NCI-H2029 (cell line): ENCODE results near the gene RPS6KA4.
A peak's percentile ranks its signal among the peaks of the same experiment; 100 is the strongest.

Experiments used
- DNase-seq: peaks from one replicate; lab custom pipeline; 2025; lab: John Stamatoyannopoulos, UW

Gene RPS6KA4

GRCh38 chr11:64327375-64327774 is 31.6 kb upstream of the RPS6KA4 start:
- DNase-seq, result no peak

GRCh38 chr11:64327993-64328392 is 31.0 kb upstream of the RPS6KA4 start:
- DNase-seq, result no peak

DNA sequence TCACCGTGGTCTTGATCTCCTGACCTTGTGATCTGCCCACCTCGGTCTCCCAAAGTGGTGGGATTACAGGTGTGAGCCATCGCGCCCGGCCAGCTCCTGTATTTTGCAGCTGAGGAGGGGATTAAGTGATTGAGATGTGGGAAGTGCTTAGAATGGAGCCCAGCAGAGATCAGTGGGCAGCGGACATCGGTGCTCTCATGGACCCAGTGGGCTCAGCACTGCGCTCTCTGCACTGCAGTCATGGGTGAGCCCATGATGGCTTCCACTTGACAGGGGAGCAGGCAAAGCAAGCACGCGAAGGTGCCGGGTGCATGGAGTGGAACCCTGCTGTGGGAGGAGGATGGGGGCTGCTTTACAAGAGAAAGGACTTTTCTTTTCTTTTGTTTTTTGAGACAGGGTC is 28.1 kb upstream of the RPS6KA4 start:
- DNase-seq, result no peak

DNA sequence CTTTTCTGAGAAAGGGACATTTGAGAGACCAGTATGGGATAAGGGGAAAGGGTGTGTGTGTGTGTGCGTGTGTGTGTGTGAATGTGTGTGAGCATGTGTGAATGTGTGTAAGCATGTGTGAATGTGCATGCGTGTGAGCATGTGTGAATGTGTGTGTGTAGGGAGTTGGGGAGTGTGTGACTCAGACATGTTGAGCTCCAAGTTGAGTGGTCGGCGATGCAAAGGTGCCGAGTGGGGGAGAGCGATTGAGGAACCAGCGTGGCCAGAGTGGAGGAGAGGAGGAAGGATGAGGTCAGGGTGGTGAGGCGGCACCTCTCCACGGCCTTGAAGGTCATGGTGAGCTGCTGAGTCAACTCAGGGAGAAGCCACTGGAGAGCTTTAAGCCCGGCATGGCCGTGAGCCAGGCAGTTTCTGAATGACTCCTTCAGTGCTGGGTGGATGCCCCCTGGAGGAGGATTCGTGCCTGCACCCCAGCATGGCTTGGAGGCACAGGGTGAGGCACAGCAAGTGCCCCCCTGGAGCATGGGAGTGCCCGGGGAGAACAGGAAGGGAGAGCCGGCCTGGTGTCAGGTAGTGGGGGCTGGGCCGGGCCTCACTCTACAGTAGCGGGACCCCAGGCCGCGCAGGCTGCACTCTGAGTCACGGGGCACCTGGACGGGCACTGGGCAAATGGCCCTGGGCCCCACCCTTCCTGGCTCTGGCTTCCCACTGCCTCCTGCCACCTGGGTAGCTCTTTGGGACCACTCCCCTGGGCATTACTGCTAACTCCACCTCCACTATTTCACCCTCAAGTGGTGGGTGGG is 27.2 kb upstream of the RPS6KA4 start:
- peak; percentile 82 for DNase-seq

DNA sequence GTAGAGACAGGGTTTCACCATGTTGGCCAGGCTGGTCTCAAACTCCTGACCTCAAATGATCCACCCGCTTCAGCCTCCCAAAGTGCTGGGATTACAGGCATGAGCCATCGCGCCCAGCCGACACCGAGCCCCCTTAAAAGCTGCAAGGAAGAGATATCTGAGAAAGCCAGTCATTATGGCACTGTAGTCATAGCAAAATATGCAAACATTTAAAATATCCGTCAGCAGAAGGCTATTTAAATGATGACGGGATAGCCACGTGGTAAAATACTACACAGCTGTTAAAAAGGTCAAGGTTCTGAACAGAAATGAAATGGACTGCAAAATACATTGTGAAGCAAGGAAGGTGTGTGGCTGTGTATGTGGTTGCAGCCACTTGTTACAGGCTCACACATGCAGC is 25.4 kb upstream of the RPS6KA4 start:
- no peak for DNase-seq

DNA sequence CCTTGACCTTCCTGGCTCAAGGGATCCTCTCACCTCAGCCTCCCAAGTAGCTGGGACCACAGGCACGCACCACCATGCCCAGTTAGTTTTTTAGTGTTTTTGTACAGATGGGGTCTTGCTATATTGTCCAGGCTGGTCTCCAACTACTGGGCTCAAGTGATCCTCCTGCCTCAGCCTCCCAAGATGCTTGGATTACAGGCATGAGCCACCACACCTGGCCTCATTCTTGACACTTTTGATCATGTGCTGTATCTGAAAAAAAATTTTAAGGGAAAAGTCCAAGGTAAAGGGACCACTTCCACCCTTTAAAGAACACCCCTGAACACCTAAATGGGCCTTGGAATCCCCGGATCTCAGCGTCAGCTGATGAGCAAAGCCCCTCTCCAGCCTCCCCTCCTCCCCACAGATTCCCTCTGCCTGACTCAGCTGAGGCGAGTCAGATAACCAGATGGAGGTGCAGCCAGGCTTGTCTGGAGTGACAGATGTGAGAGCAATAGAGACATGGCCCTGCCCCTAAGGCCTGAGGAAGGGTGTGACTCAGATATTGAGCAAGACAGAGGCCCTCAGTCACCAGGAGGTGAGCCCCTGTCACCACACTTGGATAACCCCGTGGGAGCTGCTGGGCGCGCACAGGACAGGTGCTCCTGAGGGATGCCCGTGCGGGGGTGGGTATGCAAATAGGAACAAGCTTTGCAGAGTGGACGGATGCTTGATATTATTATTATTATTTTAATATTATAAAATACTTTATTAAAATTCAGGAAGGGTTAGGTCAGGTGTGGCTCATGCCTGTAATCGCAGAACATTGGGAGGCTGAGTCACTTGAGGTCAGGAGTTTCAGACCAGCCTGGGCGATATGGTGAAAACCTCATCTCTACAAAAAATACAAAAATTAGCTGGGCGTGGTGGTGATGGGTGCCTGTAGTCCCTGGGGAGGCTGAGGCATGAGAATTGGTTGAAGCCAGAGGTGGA is 23.9 kb upstream of the RPS6KA4 start:
- DNase-seq, result peak; percentile 62

- DNase-seq, result no peak
Measured at GRCh38 chr11:64337538-64338249, 21.3 kb upstream of the RPS6KA4 start.

- no peak for DNase-seq
Measured at GRCh38 chr11:64338716-64339115, 20.2 kb upstream of the RPS6KA4 start.

DNA sequence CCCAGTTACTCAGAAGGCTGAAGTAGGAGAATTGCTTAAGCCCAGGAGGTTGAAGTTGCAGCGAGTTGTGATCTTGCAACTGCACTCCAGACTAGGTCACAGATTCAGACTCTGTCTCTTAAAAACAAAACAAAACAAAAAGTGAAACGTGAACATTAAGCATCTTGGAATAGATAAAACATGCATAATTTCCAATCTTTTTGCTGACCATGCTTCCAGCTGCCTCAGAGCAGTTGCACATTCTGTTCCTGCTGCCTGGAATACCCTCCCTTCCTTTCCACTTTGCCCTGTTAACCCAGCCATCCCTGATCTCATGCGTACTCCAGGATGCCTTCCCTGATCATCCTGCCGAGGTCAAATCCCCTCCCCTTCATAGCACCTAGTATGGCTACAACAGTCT is 19.7 kb upstream of the RPS6KA4 start:
- no peak for DNase-seq

- DNase-seq, result no peak
Measured at GRCh38 chr11:64339754-64340408, 19.1 kb upstream of the RPS6KA4 start, which contains the start of gene CCDC88B. Gene CCDC88B (plus strand): TSS chr11:64340204. CDS start chr11:64340267, 63 bp downstream.

DNA sequence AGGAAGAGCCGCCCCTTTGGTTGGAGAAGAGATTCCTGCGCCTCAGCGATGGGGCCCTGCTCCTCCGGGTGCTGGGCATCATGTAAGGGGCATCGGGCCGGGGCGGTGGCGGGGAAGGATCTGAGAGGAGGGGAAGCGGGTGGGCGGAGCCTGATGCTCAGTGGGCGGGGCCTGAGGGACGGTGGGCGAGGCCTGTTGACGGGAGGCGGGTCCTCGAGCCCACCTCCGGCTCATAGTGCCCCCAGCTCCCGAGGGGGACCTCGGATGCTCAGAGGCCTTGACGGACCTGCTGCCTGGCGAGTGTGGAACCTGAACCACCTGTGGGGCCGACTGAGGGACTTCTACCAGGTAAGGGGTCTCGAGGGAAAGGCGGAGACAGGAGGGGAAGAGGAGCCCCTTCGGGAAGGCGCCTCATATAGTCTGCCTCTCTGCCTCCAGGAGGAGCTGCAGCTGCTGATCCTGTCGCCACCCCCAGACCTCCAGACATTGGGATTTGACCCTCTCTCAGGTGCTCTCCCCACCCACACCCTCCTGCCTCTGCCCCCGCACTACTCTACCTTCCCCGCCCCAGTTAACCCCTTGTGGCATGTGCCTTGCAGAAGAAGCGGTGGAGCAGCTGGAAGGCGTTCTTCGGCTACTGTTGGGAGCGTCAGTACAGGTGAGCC is 18.2 kb upstream of the RPS6KA4 start:
- no peak for DNase-seq

- DNase-seq, result no peak
Measured at GRCh38 chr11:64341429-64341828, 17.5 kb upstream of the RPS6KA4 start.

DNA sequence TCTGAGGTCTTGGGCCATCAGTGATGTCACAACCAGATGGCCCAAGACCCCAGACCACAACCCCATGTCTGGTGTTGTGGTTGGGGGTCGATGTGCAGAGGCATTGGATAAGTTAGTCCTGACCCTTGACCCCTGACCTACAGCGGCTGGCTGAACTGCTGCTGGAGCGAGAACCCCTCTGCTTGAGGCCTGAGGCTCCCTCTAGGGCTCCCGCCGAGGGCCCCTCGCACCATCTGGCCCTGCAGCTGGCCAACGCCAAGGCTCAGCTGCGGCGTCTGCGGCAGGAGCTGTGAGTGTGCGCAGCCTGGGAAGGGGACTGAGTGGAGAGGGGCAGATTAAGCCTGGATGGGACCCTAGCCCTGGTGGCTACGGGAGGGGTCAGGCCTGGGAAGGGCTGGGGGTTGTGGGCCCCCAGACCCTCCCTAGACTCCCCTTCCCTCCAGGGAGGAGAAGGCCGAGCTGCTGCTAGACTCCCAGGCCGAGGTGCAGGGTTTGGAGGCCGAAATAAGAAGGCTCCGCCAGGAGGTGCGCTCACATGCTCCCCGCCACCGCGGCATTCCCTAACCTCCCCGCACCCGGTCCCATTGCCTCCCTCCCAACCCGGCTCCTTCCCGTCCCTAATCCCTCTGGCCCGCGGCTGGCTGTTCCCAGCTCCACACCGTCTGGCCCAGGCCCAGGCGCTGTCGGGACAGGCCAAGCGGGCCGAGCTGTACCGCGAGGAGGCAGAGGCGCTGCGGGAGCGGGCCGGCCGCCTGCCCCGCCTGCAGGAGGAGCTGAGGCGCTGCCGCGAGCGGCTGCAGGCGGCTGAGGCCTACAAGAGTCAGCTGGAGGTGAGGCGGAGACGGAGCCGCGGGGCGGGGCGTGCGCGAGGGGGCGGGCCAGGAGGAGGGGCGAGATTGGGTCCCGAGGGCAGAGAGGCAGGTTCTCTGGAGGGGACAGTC is 16.8 kb upstream of the RPS6KA4 start:
- DNase-seq, result peak; percentile 81

DNA sequence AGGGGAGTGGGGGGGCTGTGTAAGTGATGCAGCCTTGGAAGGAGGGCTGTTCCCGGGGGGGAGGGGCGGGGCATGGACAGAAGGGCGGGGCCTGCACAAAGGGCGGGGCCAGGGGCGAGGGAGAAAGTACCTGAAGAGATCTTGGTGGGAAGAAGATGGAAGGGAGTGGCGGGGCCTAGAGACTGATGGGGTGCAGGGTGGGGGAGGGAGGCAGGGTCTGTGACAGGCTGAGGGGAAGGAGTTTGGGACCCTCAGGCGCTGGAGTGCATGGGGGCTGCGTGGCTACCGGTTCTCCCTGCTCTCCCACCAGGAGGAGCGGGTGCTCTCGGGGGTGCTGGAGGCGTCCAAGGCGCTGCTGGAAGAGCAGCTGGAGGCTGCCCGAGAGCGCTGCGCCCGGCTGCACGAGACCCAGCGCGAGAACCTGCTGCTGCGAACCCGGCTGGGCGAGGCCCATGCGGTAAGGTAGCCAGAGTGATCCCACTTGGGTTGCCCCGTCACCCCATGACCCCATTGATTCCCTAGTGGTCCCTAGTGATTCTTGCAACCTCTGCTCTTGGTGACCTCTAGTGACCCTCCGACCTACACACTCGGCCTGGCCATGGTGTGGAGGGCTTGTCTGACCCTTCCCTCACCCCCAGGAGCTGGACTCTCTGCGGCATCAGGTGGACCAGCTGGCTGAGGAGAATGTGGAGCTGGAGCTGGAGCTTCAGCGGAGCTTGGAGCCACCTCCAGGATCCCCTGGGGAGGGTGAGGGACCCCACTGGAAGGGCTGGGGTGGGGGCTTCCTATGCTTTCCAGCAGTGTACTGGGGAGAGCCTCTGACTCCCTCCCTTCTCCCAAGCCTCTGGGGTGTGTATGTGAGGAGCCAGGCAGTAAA is 15.9 kb upstream of the RPS6KA4 start:
- DNase-seq, result no peak

DNA sequence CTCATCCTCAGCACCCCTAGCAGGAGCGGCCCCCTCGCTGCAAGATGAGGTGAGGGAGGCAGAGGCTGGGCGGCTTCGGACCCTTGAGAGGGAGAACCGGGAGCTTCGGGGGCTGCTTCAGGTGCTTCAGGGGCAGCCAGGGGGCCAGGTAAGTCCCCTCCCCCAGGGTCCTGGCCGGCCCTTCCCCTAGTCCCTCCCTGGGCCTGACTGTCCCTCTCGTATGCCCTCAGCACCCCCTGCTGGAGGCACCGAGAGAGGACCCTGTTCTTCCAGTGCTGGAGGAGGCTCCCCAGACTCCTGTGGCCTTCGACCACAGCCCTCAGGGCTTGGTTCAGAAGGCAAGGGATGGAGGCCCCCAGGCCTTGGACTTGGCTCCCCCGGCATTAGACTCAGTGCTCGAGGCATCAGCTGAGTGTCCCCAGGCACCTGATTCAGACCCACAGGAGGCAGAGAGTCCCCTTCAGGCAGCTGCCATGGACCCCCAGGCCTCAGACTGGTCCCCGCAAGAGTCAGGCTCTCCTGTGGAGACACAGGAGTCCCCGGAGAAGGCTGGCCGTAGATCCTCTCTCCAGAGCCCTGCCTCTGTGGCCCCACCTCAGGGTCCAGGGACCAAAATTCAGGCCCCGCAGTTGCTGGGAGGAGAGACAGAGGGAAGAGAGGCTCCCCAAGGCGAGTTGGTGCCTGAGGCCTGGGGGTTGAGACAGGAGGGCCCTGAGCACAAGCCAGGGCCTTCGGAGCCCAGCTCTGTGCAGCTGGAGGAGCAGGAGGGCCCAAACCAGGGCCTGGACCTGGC is 15.0 kb upstream of the RPS6KA4 start:
- DNase-seq, result no peak

GRCh38 chr11:64344787-64345186 is 14.2 kb upstream of the RPS6KA4 start:
- no peak for DNase-seq

- no peak for DNase-seq
Measured at GRCh38 chr11:64347193-64347867, 11.6 kb upstream of the RPS6KA4 start.
